Stimulated activated CD8-positive, alpha-beta memory T cell treated with anti-CD3 and anti-CD28 coated beads, Interleukin-4, amount 100 ng/mL, for 24 hours (primary cell): ENCODE measurements around the gene LSM14A.

ENCODE experiments used
- DNase-seq: peaks from one replicate; pipeline ENCODE4 v3.0.0-alpha.2; 2020; ENCODE audit warnings: low read depth

LSM14A gene

GRCh38 chr19:34256835-34257558, 84.7 kb downstream of the LSM14A start:
- no peak for DNase-seq

- no peak for DNase-seq
Observed at GRCh38 chr19:34257559-34257924, 85.2 kb downstream of the LSM14A start.

GRCh38 chr19:34259367-34260095, 87.2 kb downstream of the LSM14A start:
- no peak for DNase-seq

- no peak for DNase-seq
Observed at GRCh38 chr19:34260771-34261173, 88.5 kb downstream of the LSM14A start.

- DNase-seq = no peak
Observed at GRCh38 chr19:34261334-34262109, 89.2 kb downstream of the LSM14A start.

- DNase-seq = no peak
Observed at GRCh38 chr19:34263745-34264237, 91.5 kb downstream of the LSM14A start.

- no peak for DNase-seq
Observed at GRCh38 chr19:34265221-34265650, 92.9 kb downstream of the LSM14A start.

GRCh38 chr19:34269081-34269480, 96.8 kb downstream of the LSM14A start:
- no peak for DNase-seq

- DNase-seq = no peak
Observed at GRCh38 chr19:34269489-34269888, 97.2 kb downstream of the LSM14A start.

GRCh38 chr19:34269968-34270621, 97.8 kb downstream of the LSM14A start:
- peak; percentile 9 for DNase-seq

GRCh38 chr19:34273121-34273520, 100.8 kb downstream of the LSM14A start:
- no peak for DNase-seq

- DNase-seq = no peak
Observed at GRCh38 chr19:34274284-34274826, 102.1 kb downstream of the LSM14A start.

- no peak for DNase-seq
Observed at GRCh38 chr19:34274827-34275625, 102.7 kb downstream of the LSM14A start.

- no peak for DNase-seq
Observed at GRCh38 chr19:34275705-34276104, 103.4 kb downstream of the LSM14A start.

GRCh38 chr19:34276614-34277013, 104.3 kb downstream of the LSM14A start:
- no peak for DNase-seq

- no peak for DNase-seq
Observed at GRCh38 chr19:34277244-34277643, 104.9 kb downstream of the LSM14A start.

- no peak for DNase-seq
Observed at GRCh38 chr19:34278783-34279182, 106.5 kb downstream of the LSM14A start.
